ENCODE measurements around the gene MRPS14. TPM values are rescaled to one million over a fixed set of nuclear protein-coding genes. Genes with fewer than 3 reads are reported as not detected.

Gene MRPS14
- total RNA-seq, 2 experiments from 2014 or later, result 48.8 to 51.2 TPM

DNA sequence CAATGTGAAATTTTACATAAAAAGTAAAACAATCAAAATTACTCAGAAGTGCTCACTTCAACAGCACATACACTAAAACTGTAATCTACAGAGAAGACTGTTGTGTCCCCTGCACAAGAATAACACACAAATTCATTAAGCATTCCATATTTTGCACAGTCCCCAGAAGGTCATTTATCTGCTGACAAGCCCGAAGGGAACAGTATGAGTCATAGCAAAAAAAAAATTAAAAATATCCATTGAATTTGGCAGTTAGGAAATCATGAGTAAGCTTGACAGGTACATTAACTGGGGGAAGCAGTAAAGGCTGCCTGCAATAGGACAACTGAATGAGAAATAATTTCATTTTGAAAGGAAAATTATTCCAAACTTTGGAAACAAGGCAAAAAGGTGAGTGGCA lies 26.7 kb downstream of the MRPS14 start:
- Mint-ChIP-seq H3K36me3 (ENCODE audit: low read depth) (peaks cover 16% of the 10 kb centered on the region), H3K9me3 (no peaks in the 10 kb centered on the region), H3K27me3 (ENCODE audit: low read depth) (no peaks in the 10 kb centered on the region), H3K4me3 (no peak overlapping the region), H3K27ac (no peak overlapping the region), H3K4me1 (ENCODE audit: low read depth) (peaks cover 21% of the 10 kb centered on the region)
- intact Hi-C loops (cut with micrococcal nuclease), result no loop called here
- CTCF ChIA-PET, result interaction anchor here (0.9 to 2.7 kb wide), 2 partner anchors 13 to 226 kb away, joined by 3 to 6 read pairs; no protein-coding TSS in a partner anchor
- DNase-seq, result no peak

DNA sequence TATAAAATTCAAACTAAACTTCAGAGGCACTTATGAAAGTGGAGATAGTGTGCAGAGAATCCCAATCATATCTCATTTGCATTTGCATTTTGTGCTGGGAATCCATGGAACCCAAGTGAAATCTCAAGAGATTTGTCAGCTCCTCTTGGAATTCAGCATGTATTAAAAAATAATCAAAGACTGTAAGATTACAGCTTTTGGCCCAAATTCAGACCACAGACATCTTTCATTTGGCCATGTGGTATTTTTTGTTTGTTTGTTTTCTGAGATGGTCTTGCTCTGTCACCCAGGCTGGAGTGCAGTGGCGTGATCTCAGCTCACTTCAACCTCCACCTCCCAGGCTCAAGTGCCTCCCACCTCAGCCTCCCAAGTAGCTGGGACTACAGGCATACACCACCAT lies 27.3 kb downstream of the MRPS14 start:
- Mint-ChIP-seq H3K27ac (no peak overlapping the region), H3K27me3 (ENCODE audit: low read depth) (no peaks in the 10 kb centered on the region), H3K4me3 (no peak overlapping the region), H3K36me3 (ENCODE audit: low read depth) (peaks cover 10% of the 10 kb centered on the region), H3K9me3 (no peaks in the 10 kb centered on the region), H3K4me1 (ENCODE audit: low read depth) (peaks cover 18% of the 10 kb centered on the region)
- no peak for DNase-seq
- CTCF ChIA-PET, result interaction anchor here (0.6 to 0.9 kb wide), 2 partner anchors 9 to 58 kb away, joined by 3 to 5 read pairs; no protein-coding TSS in a partner anchor
- intact Hi-C loops (cut with micrococcal nuclease), result loop anchor here (2.0 kb wide), 1 partner anchor 15 kb away; no protein-coding TSS in a partner anchor

GRCh38 chr1:174995121-174995520 lies 28.1 kb downstream of the MRPS14 start:
- CTCF ChIA-PET, result interaction anchor here (0.9 kb wide), 1 partner anchor 8 kb away, joined by 3 read pairs; no protein-coding TSS in a partner anchor
- H3K4me3 Mint-ChIP-seq, result no peak overlapping the region
- DNase-seq, result no peak
- H3K27me3 Mint-ChIP-seq (ENCODE audit: low read depth), result no peaks in the 10 kb centered on the region
- peaks cover 4% of the 10 kb centered on the region for H3K36me3 Mint-ChIP-seq (ENCODE audit: low read depth)
- peaks cover 22% of the 10 kb centered on the region for H3K4me1 Mint-ChIP-seq (ENCODE audit: low read depth)
- no peaks in the 10 kb centered on the region for H3K9me3 Mint-ChIP-seq
- no peak overlapping the region for H3K27ac Mint-ChIP-seq
- intact Hi-C loops (cut with micrococcal nuclease), result loop anchor here (2.0 kb wide), 1 partner anchor 14 kb away; no protein-coding TSS in a partner anchor

DNA sequence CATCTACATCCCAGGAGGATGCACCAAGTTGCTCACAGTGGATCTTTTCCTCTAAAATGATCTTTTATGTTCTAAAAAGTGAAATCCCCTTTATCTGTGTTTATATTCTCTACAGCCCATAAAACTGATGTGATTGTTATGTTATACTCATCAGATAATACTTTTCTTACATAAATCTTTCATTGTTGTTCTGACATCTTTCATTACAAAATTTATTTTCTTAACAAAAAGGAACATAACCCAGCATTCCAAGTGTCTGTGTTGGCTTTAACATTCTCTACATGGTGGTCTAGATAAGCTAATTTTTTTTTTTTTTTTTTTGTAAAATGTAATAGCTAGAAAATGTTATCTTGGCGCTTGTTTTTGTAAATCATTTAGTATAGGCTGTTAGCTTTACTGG lies 31.8 kb downstream of the MRPS14 start:
- Mint-ChIP-seq H3K27ac (no peak overlapping the region), H3K36me3 (ENCODE audit: low read depth) (peaks cover 7% of the 10 kb centered on the region), H3K4me1 (ENCODE audit: low read depth) (peaks cover 23% of the 10 kb centered on the region), H3K27me3 (ENCODE audit: low read depth) (no peaks in the 10 kb centered on the region), H3K4me3 (no peak overlapping the region), H3K9me3 (no peaks in the 10 kb centered on the region)
- no peak for DNase-seq
- CTCF ChIA-PET, result interaction anchor here (0.9 to 1.0 kb wide), 2 partner anchors 12 to 29 kb away, joined by 3 to 10 read pairs; no protein-coding TSS in a partner anchor
- intact Hi-C loops (cut with micrococcal nuclease), result loop anchor here (2.0 kb wide), 1 partner anchor 23 kb away; no protein-coding TSS in a partner anchor

DNA sequence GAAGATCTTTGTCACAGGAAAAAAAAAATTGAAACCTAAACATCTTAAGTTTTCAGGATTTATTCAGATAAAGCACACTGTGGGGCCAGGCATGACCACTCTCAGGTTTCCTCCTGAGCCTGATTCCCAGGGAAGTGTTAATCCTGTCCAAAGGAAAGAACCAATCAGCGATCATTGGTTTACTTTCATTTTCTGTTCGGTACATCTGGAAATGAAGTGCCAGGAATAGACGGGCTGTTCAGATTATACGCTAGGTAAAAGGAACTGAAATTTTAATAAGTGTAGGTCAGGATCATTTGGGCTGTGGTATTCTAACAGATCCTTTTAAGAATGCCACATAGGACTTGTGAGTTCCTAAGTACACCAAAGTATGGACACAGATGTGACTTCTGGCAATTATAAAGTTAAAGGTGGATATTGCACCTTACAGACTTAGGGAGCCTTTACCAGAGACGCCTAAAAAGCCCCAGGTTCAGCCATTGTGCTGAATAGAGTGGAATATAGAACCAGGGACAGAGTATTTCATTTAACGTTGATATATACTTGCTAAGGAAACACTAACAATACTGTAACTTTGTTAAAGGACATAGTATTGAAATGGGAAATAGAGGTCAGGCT lies 32.7 kb downstream of the MRPS14 start:
- CTCF ChIA-PET, result no interaction called here
- peaks cover 21% of the 10 kb centered on the region for H3K4me1 Mint-ChIP-seq (ENCODE audit: low read depth)
- H3K4me3 Mint-ChIP-seq, result peak overlapping the region; percentile 75
- H3K27me3 Mint-ChIP-seq (ENCODE audit: low read depth), result no peaks in the 10 kb centered on the region
- no peak for DNase-seq
- peaks cover 7% of the 10 kb centered on the region for H3K36me3 Mint-ChIP-seq (ENCODE audit: low read depth)
- intact Hi-C loops (cut with micrococcal nuclease), result loop anchor here (1.0 to 2.0 kb wide), 2 partner anchors 8 to 22 kb away; no protein-coding TSS in a partner anchor
- no peaks in the 10 kb centered on the region for H3K9me3 Mint-ChIP-seq
- peak overlapping the region; percentile 83 for H3K27ac Mint-ChIP-seq

DNA sequence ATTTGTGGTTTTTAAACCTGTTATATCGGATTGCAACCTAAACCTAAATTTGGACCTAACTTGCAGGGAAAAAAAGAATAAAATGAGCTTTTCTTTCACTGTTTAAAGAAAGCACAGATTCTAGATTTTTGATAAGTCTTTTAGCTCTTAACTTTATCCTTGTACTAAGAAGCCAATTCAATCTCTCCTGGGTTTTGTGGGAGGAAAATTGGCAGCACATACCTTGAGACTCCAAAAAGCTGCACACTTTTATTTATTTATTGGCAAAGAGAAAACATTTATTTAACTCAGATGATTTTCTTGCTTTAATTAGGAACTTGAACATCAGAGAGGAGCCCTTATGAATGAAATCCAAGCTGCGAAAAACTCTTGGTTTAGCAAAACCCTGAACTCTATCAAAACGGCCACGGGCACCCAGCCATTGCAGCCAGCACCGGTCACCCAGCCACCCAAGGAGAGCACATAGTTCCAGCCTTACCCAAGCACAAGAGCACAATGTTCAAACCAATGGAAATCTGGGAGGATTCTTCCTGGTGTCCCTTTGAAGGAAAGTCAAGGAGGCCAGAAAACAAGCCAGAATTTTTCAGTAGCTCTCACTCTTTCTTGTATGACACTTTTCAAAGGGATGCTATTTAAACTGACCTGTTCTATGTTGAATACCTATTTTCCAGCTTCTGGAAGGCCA lies 33.5 kb downstream of the MRPS14 start:
- peaks cover 26% of the 10 kb centered on the region for H3K4me1 Mint-ChIP-seq (ENCODE audit: low read depth)
- H3K4me3 Mint-ChIP-seq, result peak overlapping the region; percentile 73
- intact Hi-C loops (cut with micrococcal nuclease), result loop anchor here (1.0 to 2.0 kb wide), 2 partner anchors 9 to 21 kb away; no protein-coding TSS in a partner anchor
- no peak for DNase-seq
- H3K36me3 Mint-ChIP-seq (ENCODE audit: low read depth), result peaks cover 3% of the 10 kb centered on the region
- CTCF ChIA-PET, result interaction anchor here (1.1 kb wide), 1 partner anchor 9 kb away, joined by 9 read pairs; the partner anchor contains the start of gene CACYBP
- H3K27ac Mint-ChIP-seq, result peak overlapping the region; percentile 80
- H3K9me3 Mint-ChIP-seq, result no peaks in the 10 kb centered on the region
- no peaks in the 10 kb centered on the region for H3K27me3 Mint-ChIP-seq (ENCODE audit: low read depth)

DNA sequence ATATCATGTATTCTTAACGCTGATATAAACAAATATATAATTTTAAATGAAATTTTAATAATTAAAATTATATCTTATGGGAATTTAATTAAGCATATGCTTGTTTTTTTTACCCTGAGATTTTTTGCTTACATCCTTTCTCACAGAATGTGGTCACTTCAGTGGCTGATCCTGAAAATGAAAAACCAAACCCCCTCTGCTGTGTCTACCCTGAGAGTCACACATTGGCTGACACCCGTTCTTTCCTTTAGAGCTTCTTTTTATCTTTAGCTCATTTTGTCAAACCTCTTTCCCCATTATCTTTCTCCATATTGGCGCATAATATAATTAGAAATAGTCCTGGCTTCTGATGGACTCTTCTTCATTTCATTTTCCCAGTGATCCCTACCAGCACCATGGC lies 34.2 kb downstream of the MRPS14 start:
- H3K36me3 Mint-ChIP-seq (ENCODE audit: low read depth), result peaks cover 3% of the 10 kb centered on the region
- H3K27ac Mint-ChIP-seq, result peak overlapping the region; percentile 4
- no peaks in the 10 kb centered on the region for H3K9me3 Mint-ChIP-seq
- no peaks in the 10 kb centered on the region for H3K27me3 Mint-ChIP-seq (ENCODE audit: low read depth)
- intact Hi-C loops (cut with micrococcal nuclease), result no loop called here
- DNase-seq, result no peak
- CTCF ChIA-PET, result interaction anchor here (1.1 kb wide), 1 partner anchor 10 kb away, joined by 9 read pairs; the partner anchor contains the start of gene CACYBP
- H3K4me3 Mint-ChIP-seq, result no peak overlapping the region
- H3K4me1 Mint-ChIP-seq (ENCODE audit: low read depth), result peaks cover 27% of the 10 kb centered on the region

DNA sequence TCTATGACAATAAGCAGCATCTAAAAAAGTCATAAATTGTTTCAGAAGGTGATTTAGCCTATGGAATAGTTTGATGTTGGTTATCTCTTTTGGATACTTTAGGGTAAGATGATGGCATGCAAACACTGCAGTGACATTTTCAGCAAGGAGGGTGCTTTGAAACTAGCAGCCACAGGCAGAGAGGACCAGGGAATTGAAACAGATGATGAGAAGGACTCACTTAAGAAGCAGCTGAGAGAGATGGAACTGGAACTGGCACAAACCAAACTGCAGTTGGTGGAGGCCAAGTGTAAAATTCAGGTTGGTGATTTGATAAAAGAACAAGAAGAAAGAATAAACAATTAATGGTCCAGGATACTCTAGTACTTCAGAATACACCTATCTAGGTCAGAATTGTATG lies 34.7 kb downstream of the MRPS14 start:
- no peak overlapping the region for H3K4me3 Mint-ChIP-seq
- no peaks in the 10 kb centered on the region for H3K27me3 Mint-ChIP-seq (ENCODE audit: low read depth)
- no peaks in the 10 kb centered on the region for H3K9me3 Mint-ChIP-seq
- CTCF ChIA-PET, result no interaction called here
- H3K27ac Mint-ChIP-seq, result no peak overlapping the region
- peaks cover 3% of the 10 kb centered on the region for H3K36me3 Mint-ChIP-seq (ENCODE audit: low read depth)
- no peak for DNase-seq
- intact Hi-C loops (cut with micrococcal nuclease), result no loop called here
- H3K4me1 Mint-ChIP-seq (ENCODE audit: low read depth), result peaks cover 27% of the 10 kb centered on the region

GRCh38 chr1:174984952-174985351 lies 38.3 kb downstream of the MRPS14 start:
- Mint-ChIP-seq H3K9me3 (no peaks in the 10 kb centered on the region), H3K27ac (no peak overlapping the region), H3K27me3 (ENCODE audit: low read depth) (no peaks in the 10 kb centered on the region), H3K4me1 (ENCODE audit: low read depth) (peaks cover 30% of the 10 kb centered on the region), H3K36me3 (ENCODE audit: low read depth) (peaks cover 15% of the 10 kb centered on the region), H3K4me3 (no peak overlapping the region)
- DNase-seq, result no peak
- intact Hi-C loops (cut with micrococcal nuclease), result no loop called here
- CTCF ChIA-PET, result interaction anchor here (0.5 to 2.1 kb wide), 5 partner anchors 9 to 210 kb away, joined by 3 to 7 read pairs (median 5); no protein-coding TSS in a partner anchor

- H3K27ac Mint-ChIP-seq, result no peak overlapping the region
- CTCF ChIA-PET, result interaction anchor here (0.7 to 3.1 kb wide), 21 partner anchors 9 to 216 kb away, joined by 3 to 15 read pairs (median 4); no protein-coding TSS in a partner anchor
- H3K9me3 Mint-ChIP-seq, result no peaks in the 10 kb centered on the region
- no peak overlapping the region for H3K4me3 Mint-ChIP-seq
- H3K27me3 Mint-ChIP-seq (ENCODE audit: low read depth), result no peaks in the 10 kb centered on the region
- H3K36me3 Mint-ChIP-seq (ENCODE audit: low read depth), result peaks cover 11% of the 10 kb centered on the region
- intact Hi-C loops (cut with micrococcal nuclease), result loop anchor here (1.0 to 2.0 kb wide), 3 partner anchors 100 to 720 kb away; no protein-coding TSS in a partner anchor
- peaks cover 18% of the 10 kb centered on the region for H3K4me1 Mint-ChIP-seq (ENCODE audit: low read depth)
- DNase-seq, result peak; percentile 56
Observed at GRCh38 chr1:174982971-174983689, 40.1 kb downstream of the MRPS14 start.

DNA sequence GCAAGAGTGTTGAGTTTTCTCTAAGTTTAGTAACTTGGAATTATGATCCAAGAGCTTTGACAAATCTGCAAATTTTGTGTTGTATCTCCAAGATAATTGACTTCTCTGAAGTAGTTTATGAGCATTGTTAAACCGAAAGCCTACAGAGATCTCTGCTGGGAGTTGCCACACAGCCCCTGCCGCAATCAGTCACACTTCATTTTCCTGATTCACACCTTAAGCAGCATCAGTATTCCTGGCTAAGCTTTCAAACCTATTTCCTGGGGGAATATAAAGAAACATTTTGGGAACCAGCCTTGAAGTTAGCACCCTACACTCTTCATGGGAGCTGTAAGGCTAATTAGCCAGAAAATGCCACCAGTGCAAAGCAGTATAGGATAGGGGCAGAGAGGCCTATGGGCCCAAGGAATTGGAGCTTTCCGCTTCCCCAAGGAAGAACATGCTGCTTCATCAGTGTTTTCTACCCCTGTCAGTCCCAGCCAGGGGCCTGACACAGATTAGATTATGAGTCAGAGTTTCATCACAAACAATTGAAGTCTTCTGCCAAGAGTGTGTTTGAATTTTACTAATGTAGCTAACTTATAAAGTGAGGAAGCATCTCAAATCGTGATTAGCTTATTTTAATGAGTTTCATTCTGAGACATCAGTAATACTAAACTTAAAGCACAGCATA lies 46.7 kb downstream of the MRPS14 start:
- H3K36me3 Mint-ChIP-seq (ENCODE audit: low read depth), result peaks cover 16% of the 10 kb centered on the region
- H3K4me1 Mint-ChIP-seq (ENCODE audit: low read depth), result peaks cover 40% of the 10 kb centered on the region
- DNase-seq, result peak; percentile 36

More for the DNA sequence above, 46.7 kb downstream of the MRPS14 start:
- intact Hi-C loops (cut with micrococcal nuclease), result loop anchor here (1.0 to 2.0 kb wide), 2 partner anchors 8 to 38 kb away; no protein-coding TSS in a partner anchor
- Mint-ChIP-seq H3K27me3 (ENCODE audit: low read depth) (no peaks in the 10 kb centered on the region), H3K9me3 (no peaks in the 10 kb centered on the region), H3K27ac (no peak overlapping the region), H3K4me3 (no peak overlapping the region)
- CTCF ChIA-PET, result interaction anchor here (0.6 to 2.7 kb wide), 6 partner anchors 8 to 27 kb away, joined by 3 to 7 read pairs (median 4); no protein-coding TSS in a partner anchor

All from activated naive CD4-positive, alpha-beta T cell treated with anti-CD3 and anti-CD28 coated beads for 36 hours (primary cell).